Neural cell (in vitro differentiated cells): ENCODE data around the gene CANX. TPM values are rescaled to one million over a fixed set of nuclear protein-coding genes. Genes with fewer than 3 reads are reported as not detected.
"Not testable (repeated sequence)": the region's sequence is repeated elsewhere in the genome, so short reads cannot be mapped to it uniquely, and the experiment has no call there.

ENCODE experiments used
- H2AFZ ChIP-seq: fragments of 200-600, 300-800 bp; sonication (generic), shearing (Covaris generic); 2 replicates; pipeline ENCODE4 v1.6.0; 2014; ENCODE audit warnings: low read depth, mild to moderate bottlenecking, antibody characterized with exemption, low read length, moderate library complexity
- H3F3A ChIP-seq: fragments of 200-600 bp; shearing (Covaris generic); 2 replicates; pipeline ENCODE4 v1.6.1; 2016; ENCODE audit warnings: mild to moderate bottlenecking, moderate library complexity, mixed read lengths, antibody characterized with exemption, low read length; ENCODE audit not compliant: insufficient read depth, poor library complexity, severe bottlenecking
- H3K27ac ChIP-seq: fragments of 200-600, 300-800 bp; sonication (generic), shearing (Covaris generic); 2 replicates; pipeline ENCODE4 v1.5.1; 2014; ENCODE audit warnings: mild to moderate bottlenecking, low read length, moderate library complexity
- H3K27me3 ChIP-seq: fragments of 300-800, 200-600 bp; sonication (generic), shearing (Covaris generic); 2 replicates; pipeline ENCODE4 v1.6.0; 2014; ENCODE audit warnings: mild to moderate bottlenecking, low read depth, low read length, moderate library complexity; ENCODE audit not compliant: insufficient read depth
- H3K36me3 ChIP-seq: fragments of 300-800, 200-600 bp; sonication (generic), shearing (Covaris generic); 2 replicates; pipeline ENCODE4 v1.5.1; 2014; ENCODE audit warnings: mild to moderate bottlenecking, antibody characterized with exemption, low read length, moderate library complexity; ENCODE audit not compliant: insufficient read depth
- H3K4me2 ChIP-seq: fragments of 300-800, 200-600 bp; sonication (generic), shearing (Covaris generic); 2 replicates; pipeline ENCODE4 v1.6.0; 2014; ENCODE audit warnings: mild to moderate bottlenecking, low read length
- H3K4me3 ChIP-seq: fragments of 300-800, 200-600 bp; sonication (generic), shearing (Covaris generic); 2 replicates; pipeline ENCODE4 v1.5.1; 2014; ENCODE audit warnings: mild to moderate bottlenecking, low read length, moderate library complexity
- H3K79me2 ChIP-seq: fragments of 200-600 bp; shearing (Covaris generic); replicated peaks from 2 replicates; pipeline ENCODE4 v1.6.0; 2014; ENCODE audit warnings: mild to moderate bottlenecking, low read length, moderate library complexity; ENCODE audit not compliant: insufficient read depth
- H3K9ac ChIP-seq: fragments of 300-800, 200-600 bp; sonication (generic), shearing (Covaris generic); 2 replicates; pipeline ENCODE4 v1.6.1; 2016; ENCODE audit warnings: mild to moderate bottlenecking, low read length, mixed read lengths
- H3K9me2 ChIP-seq: fragments of 200-600 bp; shearing (Covaris generic); 2 replicates; pipeline ENCODE4 v1.6.1; 2016; ENCODE audit warnings: mild to moderate bottlenecking, low read length, mixed read lengths; ENCODE audit not compliant: insufficient read depth
- H3K9me3 ChIP-seq: fragments of 200-600, 300-800 bp; sonication (generic), shearing (Covaris generic); 2 replicates; pipeline ENCODE4 v1.6.1; 2016; ENCODE audit warnings: mild to moderate bottlenecking, mixed run types, low read length, moderate library complexity, mixed read lengths
- H4K20me1 ChIP-seq: fragments of 200-600 bp; shearing (Covaris generic); 2 replicates; pipeline ENCODE4 v1.6.1; 2016; ENCODE audit warnings: mild to moderate bottlenecking, mixed run types; ENCODE audit not compliant: insufficient read depth
- CTCF ChIP-seq: fragments of 450-650 bp; IDR thresholded peaks from 2 replicates; pipeline ENCODE4 v1.5.1; 2014; ENCODE audit warnings: antibody characterized with exemption, mild to moderate bottlenecking, moderate library complexity; ENCODE audit not compliant: poor library complexity, severe bottlenecking
- EP300 ChIP-seq: fragments of 450-650 bp; conservative IDR thresholded peaks from 2 replicates; pipeline ENCODE4 v1.6.1; 2014; ENCODE audit warnings: antibody characterized with exemption, mild to moderate bottlenecking, moderate library complexity; ENCODE audit not compliant: poor library complexity, severe bottlenecking
- EZH2 ChIP-seq: fragments of 200-600, 300-800 bp; shearing (Covaris generic), sonication (generic); IDR thresholded peaks from 2 replicates; pipeline ENCODE4 v1.6.1; 2014; ENCODE audit warnings: antibody characterized with exemption, low read length, borderline replicate concordance, mild to moderate bottlenecking; ENCODE audit not compliant: insufficient read depth, poor library complexity, severe bottlenecking
- MXI1 ChIP-seq: fragments of 450-650 bp; conservative IDR thresholded peaks from 2 replicates; pipeline ENCODE4 v1.6.1; 2014; ENCODE audit warnings: antibody characterized with exemption, mild to moderate bottlenecking; ENCODE audit not compliant: poor library complexity, severe bottlenecking
- POLR2AphosphoS5 ChIP-seq: IDR thresholded peaks from 2 replicates; pipeline ENCODE4 v1.6.1; 2012
- RAD21 ChIP-seq: fragments of 450-650 bp; conservative IDR thresholded peaks from 2 replicates; pipeline ENCODE4 v1.6.1; 2014; ENCODE audit warnings: antibody characterized with exemption, mild to moderate bottlenecking, moderate library complexity
- REST ChIP-seq: IDR thresholded peaks from 2 replicates; pipeline ENCODE4 v1.6.1; 2012; ENCODE audit warnings: borderline replicate concordance
- SMC3 ChIP-seq: fragments of 450-650 bp; conservative IDR thresholded peaks from 2 replicates; pipeline ENCODE4 v1.6.1; 2014; ENCODE audit warnings: antibody characterized with exemption, mild to moderate bottlenecking, moderate library complexity; ENCODE audit not compliant: poor library complexity
- TAF1 ChIP-seq: IDR thresholded peaks from 2 replicates; pipeline ENCODE4 v1.6.1; 2012; ENCODE audit warnings: low read depth
- polyA plus RNA-seq: library from polyadenylated mRNA; depleted of rRNA; stranded (reverse); fragments of >200 nt; gene quantifications from 2 replicates; pipeline ENCODE4 v1.2.3, GENCODE V29; 2014

CANX gene
- polyA plus RNA-seq, 1 donor from 2014 or later: 232 TPM

- H3K27ac ChIP-seq: peak overlapping the region; percentile 91
- H3K36me3 ChIP-seq: no peaks in the 10 kb centered on the region
- no peak overlapping the region for H3K9ac ChIP-seq
- H3K9me2 ChIP-seq: no peaks in the 10 kb centered on the region
- H3F3A ChIP-seq: no peaks in the 10 kb centered on the region
- H2AFZ ChIP-seq: no peak overlapping the region
- peak overlapping the region; percentile 95 for H3K4me3 ChIP-seq
- no peaks in the 10 kb centered on the region for H3K27me3 ChIP-seq
- no peak for TF ChIP-seq TAF1
- no peak for TF ChIP-seq CTCF
- no peak for TF ChIP-seq EP300
- no peak overlapping the region for H3K4me2 ChIP-seq
- H3K79me2 ChIP-seq: peaks cover 27% of the 10 kb centered on the region
- H4K20me1 ChIP-seq: peaks cover 4% of the 10 kb centered on the region
- H3K9me3 ChIP-seq: no peaks in the 10 kb centered on the region
Observed at GRCh38 chr5:179697108-179697507, 1.7 kb upstream of the CANX start.

- not testable (repeated sequence) for H3K9me2 ChIP-seq, H3K36me3 ChIP-seq, H3F3A ChIP-seq, H3K9me3 ChIP-seq, H4K20me1 ChIP-seq, H3K27me3 ChIP-seq
- peak overlapping the region; percentile 94 for H3K9ac ChIP-seq
- H2AFZ ChIP-seq: peak overlapping the region; percentile 47
- peak overlapping the region; percentile 95 for H3K4me3 ChIP-seq
- H3K4me2 ChIP-seq: peak overlapping the region; percentile 82
- peaks cover 31% of the 10 kb centered on the region for H3K79me2 ChIP-seq
- peak overlapping the region; percentile 91 for H3K27ac ChIP-seq
Observed at GRCh38 chr5:179697543-179697942, 1.2 kb upstream of the CANX start.

GRCh38 chr5:179697993-179698934 lies 503 bp upstream of the CANX start:
- Histone ChIP-seq H3K36me3 (no peaks in the 10 kb centered on the region), H2AFZ (peak overlapping the region; percentile 47), H3K79me2 (peaks cover 38% of the 10 kb centered on the region)

More at GRCh38 chr5:179697993-179698934, 503 bp upstream of the CANX start:
- TF ChIP-seq REST: peak; percentile 81
- peak; percentile 68 for TF ChIP-seq EP300
- peak; percentile 61 for TF ChIP-seq SMC3
- TF ChIP-seq CTCF: peak; percentile 27
- peak; percentile 69 for TF ChIP-seq POLR2AphosphoS5
- TF ChIP-seq RAD21: peak; percentile 60
- TF ChIP-seq TAF1: peak; percentile 59
- TF ChIP-seq EZH2: no peak
- peak; percentile 83 for TF ChIP-seq MXI1
- no peaks in the 10 kb centered on the region for H3F3A ChIP-seq
- H3K27me3 ChIP-seq: no peaks in the 10 kb centered on the region
- peak overlapping the region; percentile 82 for H3K4me2 ChIP-seq
- H3K27ac ChIP-seq: peak overlapping the region; percentile 91
- H4K20me1 ChIP-seq: peaks cover 4% of the 10 kb centered on the region
- peak overlapping the region; percentile 95 for H3K4me3 ChIP-seq
- H3K9ac ChIP-seq: peak overlapping the region; percentile 94
- no peaks in the 10 kb centered on the region for H3K9me2 ChIP-seq
- no peaks in the 10 kb centered on the region for H3K9me3 ChIP-seq
